Hepatocyte (in vitro differentiated cells): Measurements from ENCODE around the gene CABCOCO1. TPM values are rescaled to one million over a fixed set of nuclear protein-coding genes. Genes with fewer than 3 reads are reported as not detected.

ENCODE experiments used
- DNase-seq: peaks from one replicate; pipeline ENCODE4 v3.0.0-alpha.2; 2016; ENCODE audit warnings: low spot score
- H2AFZ ChIP-seq: fragments of 200-600 bp; sonication (generic); 2 replicates; pipeline ENCODE4 v1.6.0; 2016; ENCODE audit warnings: antibody characterized with exemption, mild to moderate bottlenecking
- H3K27ac ChIP-seq: fragments of 200-600 bp; sonication (generic); 2 replicates; pipeline ENCODE4 v1.5.1; 2016; ENCODE audit warnings: mild to moderate bottlenecking
- H3K27me3 ChIP-seq: fragments of 200-600 bp; sonication (generic); 2 replicates; pipeline ENCODE4 v1.6.1; 2016
- H3K36me3 ChIP-seq: fragments of 200-600 bp; sonication (generic); replicated peaks from 2 replicates; pipeline ENCODE4 v1.5.1; 2016; ENCODE audit warnings: low read depth; ENCODE audit not compliant: insufficient read depth
- H3K4me1 ChIP-seq: fragments of 200-600 bp; sonication (generic); 2 replicates; pipeline ENCODE4 v1.5.1; 2016; ENCODE audit warnings: mild to moderate bottlenecking, moderate library complexity; ENCODE audit not compliant: insufficient read depth
- H3K4me2 ChIP-seq: fragments of 200-600 bp; sonication (generic); 2 replicates; pipeline ENCODE4 v1.6.0; 2016
- H3K4me3 ChIP-seq: fragments of 200-600 bp; sonication (generic); 2 replicates; pipeline ENCODE4 v1.5.1; 2016; ENCODE audit warnings: mild to moderate bottlenecking
- H3K79me2 ChIP-seq: fragments of 200-600 bp; sonication (generic); 2 replicates; pipeline ENCODE4 v1.6.0; 2017; ENCODE audit warnings: mild to moderate bottlenecking
- H3K9me2 ChIP-seq: fragments of 200-600 bp; sonication (generic); replicated peaks from 2 replicates; pipeline ENCODE4 v1.6.0; 2017; ENCODE audit warnings: mild to moderate bottlenecking; ENCODE audit not compliant: insufficient read depth
- H3K9me3 ChIP-seq: fragments of 200-600 bp; sonication (generic); 2 replicates; pipeline ENCODE4 v1.5.1; 2016; ENCODE audit warnings: low read depth, mild to moderate bottlenecking
- H4K20me1 ChIP-seq: fragments of 200-600 bp; sonication (generic); 2 replicates; pipeline ENCODE4 v1.6.0; 2016; ENCODE audit warnings: mild to moderate bottlenecking; ENCODE audit not compliant: insufficient read depth, poor library complexity, severe bottlenecking
- CTCF ChIP-seq: fragments of 200-600 bp; sonication (generic); IDR thresholded peaks from 2 replicates; pipeline ENCODE4 v1.5.1; 2016; ENCODE audit warnings: antibody characterized with exemption, mild to moderate bottlenecking; ENCODE audit not compliant: poor library complexity
- EZH2 ChIP-seq: fragments of 200-600 bp; sonication (generic); IDR thresholded peaks from 2 replicates; pipeline ENCODE4 v1.6.1; 2016; ENCODE audit warnings: antibody characterized with exemption, mild to moderate bottlenecking, borderline replicate concordance
- EZH2phosphoT487 ChIP-seq: fragments of 200-600 bp; sonication (generic); IDR thresholded peaks from one replicate; pipeline ENCODE4 v1.6.1; 2018; ENCODE audit warnings: antibody characterized with exemption, mild to moderate bottlenecking, low read depth, moderate library complexity; ENCODE audit not compliant: unreplicated experiment, severe bottlenecking
- WGBS: methylation state at CpG from one replicate; pipeline ENCODE4 v1.1.6; 2016; ENCODE audit warnings: low lambda C conversion rate; ENCODE audit errors: missing lambda C conversion rate; 5-methylcytosine and 5-hydroxymethylcytosine counted together
- polyA plus RNA-seq: library from polyadenylated mRNA; unstranded; fragments of >200 nt; fragmentation: Nextera tagmentation; extraction: Ambion mirVana; gene quantifications from 2 replicates; pipeline ENCODE4 v1.2.1, GENCODE V29; 2016
- total RNA-seq: library from RNA; depleted of rRNA; stranded (reverse); fragments of >200 nt; gene quantifications from 2 replicates; pipeline ENCODE4 v1.2.3, GENCODE V29; 2014

Gene CABCOCO1
- total and polyA plus RNA-seq, 2 experiments from 2014 or later: 1.4 to 1.6 TPM

GRCh38 chr10:61617586-61617985 lies 45.1 kb upstream of the CABCOCO1 start:
- Histone ChIP-seq H3K9me3 (no peaks in the 10 kb centered on the region), H4K20me1 (no peaks in the 10 kb centered on the region), H3K9me2 (no peaks in the 10 kb centered on the region), H2AFZ (no peak overlapping the region), H3K27ac (no peak overlapping the region), H3K4me2 (no peak overlapping the region), H3K4me1 (peaks cover 4% of the 10 kb centered on the region), H3K4me3 (no peak overlapping the region), H3K79me2 (no peaks in the 10 kb centered on the region), H3K27me3 (no peaks in the 10 kb centered on the region), H3K36me3 (no peaks in the 10 kb centered on the region)
- WGBS: 71% methylated on average over 5 of the region's 5 CpGs
- DNase-seq: no peak
- TF ChIP-seq EZH2 (no peak), CTCF (no peak), EZH2phosphoT487 (no peak)

- Histone ChIP-seq H3K9me3 (no peaks in the 10 kb centered on the region), H3K27me3 (no peaks in the 10 kb centered on the region), H2AFZ (no peak overlapping the region), H3K4me1 (no peaks in the 10 kb centered on the region), H3K27ac (no peak overlapping the region), H3K36me3 (no peaks in the 10 kb centered on the region), H3K79me2 (no peaks in the 10 kb centered on the region), H4K20me1 (no peaks in the 10 kb centered on the region), H3K4me3 (no peak overlapping the region), H3K4me2 (no peak overlapping the region), H3K9me2 (no peaks in the 10 kb centered on the region)
- DNase-seq: no peak
- WGBS: 84% methylated on average over 2 of the region's 2 CpGs
- no peak for TF ChIP-seq CTCF
- no peak for TF ChIP-seq EZH2
- no peak for TF ChIP-seq EZH2phosphoT487
Measured at GRCh38 chr10:61618388-61618961, 44.3 kb upstream of the CABCOCO1 start.

- no peaks in the 10 kb centered on the region for H3K27me3 ChIP-seq
- no peaks in the 10 kb centered on the region for H3K9me3 ChIP-seq
- no peaks in the 10 kb centered on the region for H3K36me3 ChIP-seq
- no peaks in the 10 kb centered on the region for H3K79me2 ChIP-seq
- H3K4me1 ChIP-seq: no peaks in the 10 kb centered on the region
- DNase-seq: no peak
- no peak for TF ChIP-seq CTCF
- TF ChIP-seq EZH2: no peak
- TF ChIP-seq EZH2phosphoT487: no peak
- H3K27ac ChIP-seq: no peak overlapping the region
- no peaks in the 10 kb centered on the region for H4K20me1 ChIP-seq
- H3K4me2 ChIP-seq: no peak overlapping the region
- H2AFZ ChIP-seq: no peak overlapping the region
- no peak overlapping the region for H3K4me3 ChIP-seq
- H3K9me2 ChIP-seq: no peaks in the 10 kb centered on the region
Measured at GRCh38 chr10:61620506-61620905, 42.2 kb upstream of the CABCOCO1 start.

- no peak overlapping the region for H2AFZ ChIP-seq
Measured at GRCh38 chr10:61621605-61622051, 41.1 kb upstream of the CABCOCO1 start.

More at GRCh38 chr10:61621605-61622051, 41.1 kb upstream of the CABCOCO1 start:
- no peak for DNase-seq
- Histone ChIP-seq H3K4me1 (no peaks in the 10 kb centered on the region), H3K4me2 (peak overlapping the region; percentile 68), H3K4me3 (no peak overlapping the region), H3K27ac (no peak overlapping the region), H4K20me1 (no peaks in the 10 kb centered on the region), H3K27me3 (no peaks in the 10 kb centered on the region), H3K9me3 (no peaks in the 10 kb centered on the region), H3K36me3 (no peaks in the 10 kb centered on the region), H3K9me2 (no peaks in the 10 kb centered on the region), H3K79me2 (no peaks in the 10 kb centered on the region)
- no peak for TF ChIP-seq CTCF
- no peak for TF ChIP-seq EZH2phosphoT487
- no peak for TF ChIP-seq EZH2
- 15% methylated on average over 10 of the region's 10 CpGs for WGBS
